H7 (cell line): ENCODE data around the gene TGFB2. TPM values are rescaled to one million over a fixed set of nuclear protein-coding genes. Genes with fewer than 3 reads are reported as not detected.

ENCODE experiments used
- DNase-seq: peaks from one replicate; pipeline ENCODE4 v3.0.0; 2012
- H3K27me3 ChIP-seq: 2 replicates; pipeline ENCODE4 v1.6.0; 2011; ENCODE audit warnings: mild to moderate bottlenecking, low read length; ENCODE audit not compliant: control insufficient read depth, insufficient read depth
- H3K36me3 ChIP-seq: replicated peaks from 2 replicates; pipeline ENCODE4 v1.5.1; 2011; ENCODE audit warnings: low read length; ENCODE audit not compliant: control insufficient read depth, insufficient read depth
- H3K4me3 ChIP-seq: 2 replicates; pipeline ENCODE4 v1.5.1; 2011; ENCODE audit warnings: low read depth, mild to moderate bottlenecking, control low read depth, low read length, moderate library complexity; ENCODE audit not compliant: insufficient read depth
- total RNA-seq: library from RNA; depleted of rRNA; stranded (reverse); fragments of >200 nt; shearing (Covaris generic); gene quantifications from 2 replicates; pipeline ENCODE4 v1.2.3, GENCODE V29; 2014; rRNA removed

Gene TGFB2
- total RNA-seq, 1 experiment from 2014 or later: 2.1 TPM

GRCh38 chr1:218493986-218494385, 148.8 kb downstream of the TGFB2 start:
- Histone ChIP-seq H3K36me3 (no peaks in the 10 kb centered on the region), H3K27me3 (no peaks in the 10 kb centered on the region), H3K4me3 (no peak overlapping the region)
- no peak for DNase-seq

Other genes starting within 250 kb of the TGFB2 start
- 15.5 and 18.6 TPM in 2 replicates for gene RRP15, start 60.0 kb upstream of the TGFB2 start, total RNA-seq